ENCODE results near the gene CYTH3.

- no peak for TF ChIP-seq NFIC (IDR thresholded peaks at IDR 0.05)
- TF ChIP-seq RAD21 (IDR thresholded peaks at IDR 0.05; ENCODE audit: low read depth), result no peak
- TF ChIP-seq, protein P1, sequence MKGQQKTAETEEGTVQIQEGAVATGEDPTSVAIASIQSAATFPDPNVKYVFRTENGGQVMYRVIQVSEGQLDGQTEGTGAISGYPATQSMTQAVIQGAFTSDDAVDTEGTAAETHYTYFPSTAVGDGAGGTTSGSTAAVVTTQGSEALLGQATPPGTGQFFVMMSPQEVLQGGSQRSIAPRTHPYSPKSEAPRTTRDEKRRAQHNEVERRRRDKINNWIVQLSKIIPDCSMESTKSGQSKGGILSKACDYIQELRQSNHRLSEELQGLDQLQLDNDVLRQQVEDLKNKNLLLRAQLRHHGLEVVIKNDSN (IDR thresholded peaks at IDR 0.05), result no peak
- no peak for TF ChIP-seq REST (IDR thresholded peaks at IDR 0.05; ENCODE audit: low read depth)
- TF ChIP-seq FOXM1 (IDR thresholded peaks at IDR 0.05; ENCODE audit: borderline replicate concordance, low read depth), result no peak
- no peak for TF ChIP-seq MAX (IDR thresholded peaks at IDR 0.05)
Measured at GRCh38 chr7:6169805-6170520, 102.5 kb downstream of the CYTH3 start.

Data from Ishikawa (cell line).